Muscle of leg (tissue), 11 donors: ENCODE results near the gene ADRB1. TPM values are rescaled to one million over a fixed set of nuclear protein-coding genes. Genes with fewer than 3 reads are reported as not detected.

ENCODE experiments used
- DNase-seq: peaks from one replicate; pipeline ENCODE4 v3.0.0; 2013
- H3K27ac ChIP-seq: one replicate; pipeline ENCODE4 v1.5.1; 2013; ENCODE audit warnings: mild to moderate bottlenecking, low read length, control low read depth
- H3K27me3 ChIP-seq: one replicate; pipeline ENCODE4 v1.6.1; 2013; ENCODE audit warnings: low read length; ENCODE audit not compliant: control insufficient read depth, insufficient read depth
- H3K36me3 ChIP-seq: one replicate; pipeline ENCODE4 v1.6.1; 2013; ENCODE audit warnings: low read length; ENCODE audit not compliant: control insufficient read depth, insufficient read depth
- H3K4me1 ChIP-seq: one replicate; pipeline ENCODE4 v1.6.1; 2013; ENCODE audit warnings: low read length; ENCODE audit not compliant: control insufficient read depth, insufficient read depth
- H3K4me3 ChIP-seq: one replicate; pipeline ENCODE4 v1.5.1; 2013; ENCODE audit warnings: low read length, control low read depth
- H3K9me3 ChIP-seq: replicated peaks from 2 replicates; pipeline ENCODE4 v1.6.1; 2013; ENCODE audit warnings: low read depth, low read length; ENCODE audit not compliant: control insufficient read depth
- WGBS: methylation state at CpG from one replicate; pipeline ENCODE4 v1.1.5; 2013; ENCODE audit warnings: missing lambda C conversion rate; ENCODE audit not compliant: insufficient coverage; 5-methylcytosine and 5-hydroxymethylcytosine counted together
- polyA plus RNA-seq, 8 donors: library from polyadenylated mRNA; unstranded; fragments of 120-200 nt; gene quantifications; one replicate each; pipeline versions ENCODE4 v1.2.1 to v1.2.3, GENCODE V29; 2013; ENCODE audit warnings: inconsistent platforms in 1 of 8, low replicate concordance in 1 of 8; ENCODE audit not compliant: insufficient read length in 8 of 8, insufficient read depth in 1 of 8
- total RNA-seq: library from RNA; stranded (reverse); fragments of 120-200 nt; gene quantifications from one replicate; pipeline ENCODE4 v1.2.4, GENCODE V29; 2013

The ADRB1 gene
- total and polyA plus RNA-seq, 9 donors = 0.05 to 0.20 (median 0.08) TPM; not detected in 1

DNA sequence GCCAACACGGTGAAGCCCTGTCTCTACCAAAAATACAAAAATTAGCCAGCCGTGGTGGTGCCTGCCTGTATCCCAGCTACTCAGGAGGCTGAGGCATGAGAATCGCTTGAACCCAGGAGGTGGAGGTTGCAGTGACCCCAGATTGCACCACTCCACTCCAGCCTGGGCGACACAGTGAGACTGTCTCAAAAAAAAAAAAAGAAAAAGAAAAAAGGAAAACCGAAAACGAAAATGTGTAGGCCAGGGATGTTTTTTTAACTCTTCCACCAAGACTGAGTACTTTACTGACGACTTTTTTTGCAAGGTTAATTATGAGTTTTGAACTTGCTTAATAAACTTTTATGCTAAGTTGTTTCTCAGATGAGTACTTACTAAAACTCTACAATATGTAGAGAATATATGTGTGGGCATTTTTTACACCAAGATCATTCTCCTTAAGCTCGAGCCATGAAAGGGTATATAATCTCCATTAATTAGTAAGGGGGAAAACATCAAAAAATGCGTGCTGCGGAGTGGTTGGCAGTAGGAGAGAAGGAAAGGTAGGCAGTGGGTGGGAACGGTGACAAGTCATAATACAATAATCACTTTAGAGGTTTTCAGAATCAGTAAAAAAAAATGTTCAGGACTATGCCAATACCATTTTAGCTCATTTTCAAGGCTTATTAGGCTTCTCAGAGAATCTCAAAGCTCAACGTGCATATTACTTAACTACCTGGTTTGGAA lies 8.6 kb upstream of the ADRB1 start:
- H3K4me1 ChIP-seq = no peaks in the 10 kb centered on the region
- H3K36me3 ChIP-seq = no peaks in the 10 kb centered on the region
- peaks cover 10% of the 10 kb centered on the region for H3K27me3 ChIP-seq
- no peak for DNase-seq
- WGBS = no CpG with 5 or more reads among the region's 12 CpGs
- H3K4me3 ChIP-seq = no peak overlapping the region
- no peak overlapping the region for H3K27ac ChIP-seq
- no peaks in the 10 kb centered on the region for H3K9me3 ChIP-seq

DNA sequence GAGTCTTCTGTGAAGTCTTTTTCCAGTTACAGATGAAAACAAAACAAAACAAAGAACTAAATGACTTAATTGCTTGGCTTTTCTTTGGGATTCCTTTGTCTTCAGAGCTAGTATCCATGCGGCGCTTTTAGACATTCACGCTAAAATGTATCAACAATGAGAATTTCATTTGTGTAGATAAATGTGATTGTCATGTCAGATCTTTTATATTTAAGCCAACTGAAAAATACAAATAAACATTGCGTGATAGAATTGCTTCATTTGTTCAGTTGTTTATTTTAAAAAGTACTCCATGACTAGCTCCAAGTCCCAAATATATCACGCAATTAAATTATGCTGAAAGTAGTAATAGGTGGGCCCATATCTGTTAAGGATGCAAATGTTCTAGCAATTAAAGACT lies 7.9 kb upstream of the ADRB1 start:
- no peak overlapping the region for H3K4me3 ChIP-seq
- no peaks in the 10 kb centered on the region for H3K4me1 ChIP-seq
- no peak for DNase-seq
- WGBS = no CpG with 5 or more reads among the region's 5 CpGs
- H3K27ac ChIP-seq = no peak overlapping the region
- peaks cover 6% of the 10 kb centered on the region for H3K27me3 ChIP-seq
- H3K9me3 ChIP-seq = no peaks in the 10 kb centered on the region
- H3K36me3 ChIP-seq = no peaks in the 10 kb centered on the region

DNA sequence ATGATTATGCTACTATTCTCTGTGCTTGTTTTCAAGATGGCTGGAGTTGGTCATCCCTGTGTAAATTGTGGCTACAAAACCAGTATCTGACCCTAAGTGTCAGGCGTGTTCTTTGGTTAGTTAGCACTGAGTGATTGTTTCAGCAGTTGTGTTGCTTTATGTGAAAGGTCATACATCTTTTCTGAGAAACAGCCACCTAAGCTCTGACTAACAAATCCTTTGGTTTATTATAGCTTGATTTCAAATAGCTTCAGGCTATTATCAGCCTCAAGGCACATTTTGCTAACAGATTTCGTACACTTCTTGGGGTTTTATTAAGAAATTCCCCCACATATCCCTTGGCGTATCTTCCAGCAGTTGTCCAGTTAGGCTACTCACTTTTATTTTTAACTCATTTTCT lies 4.8 kb upstream of the ADRB1 start:
- WGBS = 27% methylated on average over 2 of the region's 3 CpGs
- peaks cover 6% of the 10 kb centered on the region for H3K4me1 ChIP-seq

DNA sequence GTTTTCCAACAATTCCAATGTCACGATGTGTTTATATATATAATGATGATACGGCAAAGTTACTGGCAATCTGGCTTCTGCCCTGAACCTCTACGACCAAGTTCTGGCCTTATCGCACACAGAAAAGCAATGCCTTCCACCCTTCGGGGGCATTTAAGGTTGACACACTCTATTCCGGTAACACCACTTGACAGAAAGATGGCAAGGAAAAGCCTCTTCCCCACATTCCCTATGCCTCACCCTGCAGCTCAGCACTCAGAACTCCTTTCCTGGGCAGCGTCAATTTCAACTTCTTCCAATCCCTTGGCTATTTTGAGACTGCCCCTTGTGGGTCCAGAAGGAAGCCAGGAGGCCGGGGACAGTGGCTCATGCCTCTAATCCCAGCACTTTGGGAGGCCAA lies 2.5 kb upstream of the ADRB1 start:
- WGBS = 86% methylated on average over 5 of the region's 8 CpGs
- DNase-seq = no peak
- H3K4me1 ChIP-seq = peaks cover 12% of the 10 kb centered on the region
- no peaks in the 10 kb centered on the region for H3K36me3 ChIP-seq
- no peaks in the 10 kb centered on the region for H3K9me3 ChIP-seq
- peaks cover 50% of the 10 kb centered on the region for H3K27me3 ChIP-seq
- no peak overlapping the region for H3K4me3 ChIP-seq
- no peak overlapping the region for H3K27ac ChIP-seq

More for the DNA sequence above, 4.8 kb upstream of the ADRB1 start:
- Histone ChIP-seq H3K27me3 (peaks cover 31% of the 10 kb centered on the region), H3K27ac (no peak overlapping the region), H3K36me3 (no peaks in the 10 kb centered on the region), H3K9me3 (no peaks in the 10 kb centered on the region), H3K4me3 (no peak overlapping the region)
- no peak for DNase-seq

DNA sequence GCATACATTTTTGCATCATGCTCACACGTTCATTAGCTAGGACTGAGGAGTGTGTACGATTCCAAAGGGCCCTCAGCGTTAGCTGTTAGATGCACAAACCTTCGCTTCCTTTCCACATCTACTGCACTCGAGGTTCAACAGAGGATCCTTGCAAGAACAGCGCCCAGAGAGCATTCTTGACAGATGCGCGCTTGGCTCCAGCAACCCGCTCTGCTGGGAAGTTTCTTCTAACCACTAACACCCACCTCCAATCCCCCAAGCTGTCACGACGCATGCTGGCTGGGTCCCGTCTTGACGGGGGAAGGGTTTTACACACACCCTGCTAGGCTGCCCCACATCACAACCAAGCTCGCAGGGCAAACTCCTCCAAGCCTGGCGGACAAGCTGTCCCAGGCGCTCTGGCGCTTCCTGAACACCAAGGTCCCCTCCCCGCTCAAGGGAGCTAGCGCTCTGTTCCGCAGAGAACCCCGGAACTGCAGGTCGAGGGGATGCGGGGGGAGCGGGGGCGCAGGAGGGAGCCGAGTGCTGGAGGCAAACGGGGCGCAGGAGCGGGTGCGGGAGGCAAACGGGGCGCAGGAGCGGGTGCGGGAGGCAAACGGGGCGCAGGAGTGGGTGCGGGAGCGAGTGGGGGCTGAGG lies 653 bp upstream of the ADRB1 start:
- H3K36me3 ChIP-seq = no peaks in the 10 kb centered on the region
- H3K27me3 ChIP-seq = peaks cover 51% of the 10 kb centered on the region
- H3K27ac ChIP-seq = no peak overlapping the region
- H3K9me3 ChIP-seq = no peaks in the 10 kb centered on the region
- under 1% methylated on average over 31 of the region's 38 CpGs for WGBS
- DNase-seq = peak; percentile 34
- peak overlapping the region; percentile 29 for H3K4me3 ChIP-seq
- H3K4me1 ChIP-seq = peaks cover 12% of the 10 kb centered on the region

DNA sequence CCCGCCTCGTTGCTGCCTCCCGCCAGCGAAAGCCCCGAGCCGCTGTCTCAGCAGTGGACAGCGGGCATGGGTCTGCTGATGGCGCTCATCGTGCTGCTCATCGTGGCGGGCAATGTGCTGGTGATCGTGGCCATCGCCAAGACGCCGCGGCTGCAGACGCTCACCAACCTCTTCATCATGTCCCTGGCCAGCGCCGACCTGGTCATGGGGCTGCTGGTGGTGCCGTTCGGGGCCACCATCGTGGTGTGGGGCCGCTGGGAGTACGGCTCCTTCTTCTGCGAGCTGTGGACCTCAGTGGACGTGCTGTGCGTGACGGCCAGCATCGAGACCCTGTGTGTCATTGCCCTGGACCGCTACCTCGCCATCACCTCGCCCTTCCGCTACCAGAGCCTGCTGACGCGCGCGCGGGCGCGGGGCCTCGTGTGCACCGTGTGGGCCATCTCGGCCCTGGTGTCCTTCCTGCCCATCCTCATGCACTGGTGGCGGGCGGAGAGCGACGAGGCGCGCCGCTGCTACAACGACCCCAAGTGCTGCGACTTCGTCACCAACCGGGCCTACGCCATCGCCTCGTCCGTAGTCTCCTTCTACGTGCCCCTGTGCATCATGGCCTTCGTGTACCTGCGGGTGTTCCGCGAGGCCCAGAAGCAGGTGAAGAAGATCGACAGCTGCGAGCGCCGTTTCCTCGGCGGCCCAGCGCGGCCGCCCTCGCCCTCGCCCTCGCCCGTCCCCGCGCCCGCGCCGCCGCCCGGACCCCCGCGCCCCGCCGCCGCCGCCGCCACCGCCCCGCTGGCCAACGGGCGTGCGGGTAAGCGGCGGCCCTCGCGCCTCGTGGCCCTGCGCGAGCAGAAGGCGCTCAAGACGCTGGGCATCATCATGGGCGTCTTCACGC lies 825 bp downstream of the ADRB1 start:
- no peaks in the 10 kb centered on the region for H3K36me3 ChIP-seq
- H3K9me3 ChIP-seq = no peaks in the 10 kb centered on the region
- peaks cover 12% of the 10 kb centered on the region for H3K4me1 ChIP-seq
- no peak for DNase-seq
- peaks cover 52% of the 10 kb centered on the region for H3K27me3 ChIP-seq
- WGBS = 3% methylated on average over 106 of the region's 106 CpGs
- H3K4me3 ChIP-seq = no peak overlapping the region
- H3K27ac ChIP-seq = no peak overlapping the region

DNA sequence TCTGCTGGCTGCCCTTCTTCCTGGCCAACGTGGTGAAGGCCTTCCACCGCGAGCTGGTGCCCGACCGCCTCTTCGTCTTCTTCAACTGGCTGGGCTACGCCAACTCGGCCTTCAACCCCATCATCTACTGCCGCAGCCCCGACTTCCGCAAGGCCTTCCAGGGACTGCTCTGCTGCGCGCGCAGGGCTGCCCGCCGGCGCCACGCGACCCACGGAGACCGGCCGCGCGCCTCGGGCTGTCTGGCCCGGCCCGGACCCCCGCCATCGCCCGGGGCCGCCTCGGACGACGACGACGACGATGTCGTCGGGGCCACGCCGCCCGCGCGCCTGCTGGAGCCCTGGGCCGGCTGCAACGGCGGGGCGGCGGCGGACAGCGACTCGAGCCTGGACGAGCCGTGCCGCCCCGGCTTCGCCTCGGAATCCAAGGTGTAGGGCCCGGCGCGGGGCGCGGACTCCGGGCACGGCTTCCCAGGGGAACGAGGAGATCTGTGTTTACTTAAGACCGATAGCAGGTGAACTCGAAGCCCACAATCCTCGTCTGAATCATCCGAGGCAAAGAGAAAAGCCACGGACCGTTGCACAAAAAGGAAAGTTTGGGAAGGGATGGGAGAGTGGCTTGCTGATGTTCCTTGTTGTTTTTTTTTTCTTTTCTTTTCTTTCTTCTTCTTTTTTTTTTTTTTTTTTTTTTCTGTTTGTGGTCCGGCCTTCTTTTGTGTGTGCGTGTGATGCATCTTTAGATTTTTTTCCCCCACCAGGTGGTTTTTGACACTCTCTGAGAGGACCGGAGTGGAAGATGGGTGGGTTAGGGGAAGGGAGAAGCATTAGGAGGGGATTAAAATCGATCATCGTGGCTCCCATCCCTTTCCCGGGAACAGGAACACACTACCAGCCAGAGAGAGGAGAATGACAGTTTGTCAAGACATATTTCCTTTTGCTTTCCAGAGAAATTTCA lies 1.7 kb downstream of the ADRB1 start:
- no peaks in the 10 kb centered on the region for H3K9me3 ChIP-seq
- WGBS = under 1% methylated on average over 67 of the region's 78 CpGs
- H3K4me3 ChIP-seq = no peak overlapping the region
- no peaks in the 10 kb centered on the region for H3K36me3 ChIP-seq
- no peak overlapping the region for H3K27ac ChIP-seq
- peaks cover 61% of the 10 kb centered on the region for H3K27me3 ChIP-seq
- DNase-seq = peak; percentile 40
- H3K4me1 ChIP-seq = peaks cover 12% of the 10 kb centered on the region

DNA sequence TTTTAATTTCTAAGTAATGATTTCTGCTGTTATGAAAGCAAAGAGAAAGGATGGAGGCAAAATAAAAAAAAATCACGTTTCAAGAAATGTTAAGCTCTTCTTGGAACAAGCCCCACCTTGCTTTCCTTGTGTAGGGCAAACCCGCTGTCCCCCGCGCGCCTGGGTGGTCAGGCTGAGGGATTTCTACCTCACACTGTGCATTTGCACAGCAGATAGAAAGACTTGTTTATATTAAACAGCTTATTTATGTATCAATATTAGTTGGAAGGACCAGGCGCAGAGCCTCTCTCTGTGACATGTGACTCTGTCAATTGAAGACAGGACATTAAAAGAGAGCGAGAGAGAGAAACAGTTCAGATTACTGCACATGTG lies 2.4 kb downstream of the ADRB1 start:
- H3K4me3 ChIP-seq = no peak overlapping the region
- H3K27ac ChIP-seq = no peak overlapping the region
- WGBS = no CpG with 5 or more reads among the region's 7 CpGs
- no peak for DNase-seq
- peaks cover 12% of the 10 kb centered on the region for H3K4me1 ChIP-seq
- no peaks in the 10 kb centered on the region for H3K36me3 ChIP-seq
- peaks cover 62% of the 10 kb centered on the region for H3K27me3 ChIP-seq
- no peaks in the 10 kb centered on the region for H3K9me3 ChIP-seq

DNA sequence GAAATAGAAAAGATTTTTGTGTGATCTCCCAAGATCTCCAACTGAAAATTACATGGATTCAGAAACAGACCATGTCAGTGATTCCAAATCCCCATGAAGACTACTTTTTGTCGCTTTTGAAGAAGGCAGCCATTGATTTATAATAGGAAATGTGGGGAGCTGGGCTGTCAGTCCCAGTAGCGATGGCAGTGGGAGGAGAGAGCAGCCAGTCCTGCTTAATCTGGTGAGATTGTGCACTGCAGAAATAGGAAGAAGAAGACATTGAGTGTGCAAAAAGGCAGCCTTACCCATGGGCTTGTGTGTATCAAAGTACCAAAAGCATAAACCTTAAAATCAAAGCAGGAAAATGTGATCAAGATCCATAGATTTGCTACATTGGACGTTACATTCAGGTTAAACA lies 4.8 kb downstream of the ADRB1 start:
- H3K36me3 ChIP-seq = no peaks in the 10 kb centered on the region
- no peak overlapping the region for H3K4me3 ChIP-seq
- no peak overlapping the region for H3K27ac ChIP-seq
- peaks cover 6% of the 10 kb centered on the region for H3K4me1 ChIP-seq
- H3K9me3 ChIP-seq = no peaks in the 10 kb centered on the region
- H3K27me3 ChIP-seq = peaks cover 44% of the 10 kb centered on the region
- 32% methylated on average over 2 of the region's 3 CpGs for WGBS
- DNase-seq = no peak
